ENCODE data around the gene NF2. TPM values are rescaled to one million over a fixed set of nuclear protein-coding genes. Genes with fewer than 3 reads are reported as not detected.
A peak's percentile ranks its signal among the peaks of the same experiment; 100 is the strongest.
"Not testable (repeated sequence)": the region's sequence is repeated elsewhere in the genome, so short reads cannot be mapped to it uniquely, and the experiment has no call there.

NF2 gene
- total and polyA plus RNA-seq, 11 donors: 15.0 to 137 (median 52.1) TPM

DNA sequence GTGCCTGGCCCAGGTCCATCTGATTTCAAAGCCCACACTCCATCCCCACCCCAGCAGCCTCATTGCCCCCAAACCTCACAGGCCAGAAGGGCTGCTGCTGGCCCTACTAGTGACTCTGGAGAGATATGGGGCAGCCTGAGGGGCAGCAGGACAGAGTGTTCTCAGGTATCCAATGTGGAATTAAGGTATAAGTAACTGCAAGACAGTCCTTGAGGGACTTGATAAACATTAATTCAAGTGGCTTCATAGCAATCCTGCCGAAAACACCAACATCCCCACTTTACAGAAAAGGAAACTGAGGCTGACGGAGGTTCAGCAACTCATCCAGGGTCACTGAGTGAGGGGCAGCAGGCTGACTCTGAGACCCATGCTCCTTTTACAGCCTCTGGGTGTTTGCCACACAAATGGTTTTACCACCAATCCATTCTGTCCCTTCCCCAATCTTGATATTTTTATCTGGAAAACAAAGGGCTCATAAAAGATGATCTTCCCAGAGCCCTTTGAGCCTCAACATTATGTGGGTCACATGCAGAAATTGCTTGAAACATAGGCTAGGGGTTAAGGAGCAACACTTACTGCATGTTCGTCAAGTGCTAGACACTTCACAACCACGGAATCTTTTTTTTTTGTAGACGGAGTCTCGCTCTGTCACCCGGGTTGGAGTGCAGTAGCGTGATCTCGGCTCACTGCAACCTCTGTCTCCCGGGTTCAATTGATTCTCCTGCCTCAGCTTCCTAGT is 24.8 kb upstream of the NF2 start:
- DNase-seq: no peak
- TF ChIP-seq, protein P1, sequence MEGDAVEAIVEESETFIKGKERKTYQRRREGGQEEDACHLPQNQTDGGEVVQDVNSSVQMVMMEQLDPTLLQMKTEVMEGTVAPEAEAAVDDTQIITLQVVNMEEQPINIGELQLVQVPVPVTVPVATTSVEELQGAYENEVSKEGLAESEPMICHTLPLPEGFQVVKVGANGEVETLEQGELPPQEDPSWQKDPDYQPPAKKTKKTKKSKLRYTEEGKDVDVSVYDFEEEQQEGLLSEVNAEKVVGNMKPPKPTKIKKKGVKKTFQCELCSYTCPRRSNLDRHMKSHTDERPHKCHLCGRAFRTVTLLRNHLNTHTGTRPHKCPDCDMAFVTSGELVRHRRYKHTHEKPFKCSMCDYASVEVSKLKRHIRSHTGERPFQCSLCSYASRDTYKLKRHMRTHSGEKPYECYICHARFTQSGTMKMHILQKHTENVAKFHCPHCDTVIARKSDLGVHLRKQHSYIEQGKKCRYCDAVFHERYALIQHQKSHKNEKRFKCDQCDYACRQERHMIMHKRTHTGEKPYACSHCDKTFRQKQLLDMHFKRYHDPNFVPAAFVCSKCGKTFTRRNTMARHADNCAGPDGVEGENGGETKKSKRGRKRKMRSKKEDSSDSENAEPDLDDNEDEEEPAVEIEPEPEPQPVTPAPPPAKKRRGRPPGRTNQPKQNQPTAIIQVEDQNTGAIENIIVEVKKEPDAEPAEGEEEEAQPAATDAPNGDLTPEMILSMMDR (IDR thresholded peaks at IDR 0.05): no peak
- no peak for TF ChIP-seq POLR2A (IDR thresholded peaks at IDR 0.05)
- no peak overlapping the region for H3K27ac ChIP-seq
- H3K9me3 ChIP-seq: no peaks in the 10 kb centered on the region
- intact Hi-C loops (cut with DNase I): loop anchor here in 1 of 10 donors (10.0 kb wide), 1 partner anchor 56 kb away; no protein-coding TSS in a partner anchor
- H3K4me1 ChIP-seq: peaks cover 0 to 14% (median 0%) of the 10 kb centered on the region in 12 donors
- ATAC-seq: no peak
- H3K4me3 ChIP-seq: no peak overlapping the region
- 83 to 84% (median 84%) methylated on average over 10 of the region's 10 CpGs for WGBS, 4 donors
- no peaks in the 10 kb centered on the region for H3K27me3 ChIP-seq
- H3K36me3 ChIP-seq: no peaks in the 10 kb centered on the region

DNA sequence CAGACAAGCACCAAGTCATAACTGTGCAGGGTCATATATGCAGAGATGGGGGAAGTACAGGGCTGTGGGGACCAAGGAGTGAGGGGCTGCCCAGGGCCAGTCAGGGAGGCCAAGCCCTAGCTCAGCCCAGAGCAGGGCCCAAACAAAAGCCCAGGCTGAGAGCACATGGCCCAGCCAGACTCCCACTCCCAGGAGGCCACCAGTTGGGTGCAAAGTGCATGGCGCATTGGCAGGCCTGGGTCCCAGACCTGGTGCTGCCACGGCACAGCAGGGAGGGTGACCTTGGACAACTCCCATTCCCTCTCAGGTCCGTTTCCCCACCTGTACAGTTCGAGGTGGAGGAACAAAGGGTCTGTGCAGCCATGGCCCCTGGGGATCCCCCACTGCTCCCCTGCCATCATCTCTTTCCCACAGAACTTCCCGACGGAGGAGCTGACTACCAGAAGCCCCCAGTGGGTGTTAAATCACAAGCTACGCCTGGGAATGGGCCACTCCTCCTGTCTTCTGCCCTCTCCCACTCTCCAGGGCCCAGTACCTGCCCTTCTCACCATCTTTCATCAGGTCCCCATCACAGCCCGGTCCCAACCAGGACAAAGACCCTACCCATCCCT is 23.1 kb upstream of the NF2 start:
- Histone ChIP-seq H3K27ac (peak overlapping the region in 5 of 12 donors; percentile 30 to 66 (median 45)), H3K4me1 (peaks cover 0 to 14% (median 0%) of the 10 kb centered on the region in 12 donors), H3K27me3 (no peaks in the 10 kb centered on the region), H3K36me3 (no peaks in the 10 kb centered on the region), H3K4me3 (peak overlapping the region; percentile 35 to 72 (median 60)), H3K9me3 (no peaks in the 10 kb centered on the region)
- ATAC-seq (peak in 3 of 4 donors; percentile 21 to 32 (median 25)), DNase-seq (no peak)
- 10 to 40% (median 35%) methylated on average over 7 to 8 of the region's 8 CpGs for WGBS, 4 donors
- TF ChIP-seq, protein P1 (IDR thresholded peaks at IDR 0.05): no peak
- no peak for TF ChIP-seq POLR2A (IDR thresholded peaks at IDR 0.05)
- intact Hi-C loops (cut with DNase I): no loop called here

DNA sequence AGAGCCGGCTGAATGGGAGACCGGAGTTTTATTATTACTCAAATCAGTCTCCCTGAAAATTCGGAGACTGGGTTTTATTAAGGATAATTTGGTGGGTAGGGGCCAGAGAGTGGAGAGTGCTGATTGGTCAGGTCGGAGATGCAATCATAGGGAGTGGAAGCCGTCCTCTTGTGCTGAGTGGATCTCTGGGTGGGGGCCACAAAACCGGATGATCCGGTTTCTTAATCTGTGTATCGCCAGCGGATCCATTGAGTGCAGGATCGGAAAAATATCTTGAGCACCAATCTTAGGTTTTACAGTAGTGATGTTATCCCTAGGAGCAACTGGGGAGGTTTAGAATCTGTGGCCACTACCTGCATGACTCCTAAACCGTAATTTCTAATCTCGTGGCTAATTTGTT is 21.6 kb upstream of the NF2 start:
- ATAC-seq: no peak
- peaks cover 0 to 14% (median 0%) of the 10 kb centered on the region in 12 donors for H3K4me1 ChIP-seq
- no peaks in the 10 kb centered on the region for H3K9me3 ChIP-seq
- H3K36me3 ChIP-seq: no peaks in the 10 kb centered on the region
- DNase-seq: no peak
- no peak overlapping the region for H3K27ac ChIP-seq
- no peaks in the 10 kb centered on the region for H3K27me3 ChIP-seq
- intact Hi-C loops (cut with DNase I): no loop called here
- WGBS, 4 donors: 87 to 92% (median 88%) methylated on average over 12 of the region's 12 CpGs
- H3K4me3 ChIP-seq: no peak overlapping the region
- TF ChIP-seq, protein P1 (IDR thresholded peaks at IDR 0.05): no peak
- TF ChIP-seq POLR2A (IDR thresholded peaks at IDR 0.05): no peak

DNA sequence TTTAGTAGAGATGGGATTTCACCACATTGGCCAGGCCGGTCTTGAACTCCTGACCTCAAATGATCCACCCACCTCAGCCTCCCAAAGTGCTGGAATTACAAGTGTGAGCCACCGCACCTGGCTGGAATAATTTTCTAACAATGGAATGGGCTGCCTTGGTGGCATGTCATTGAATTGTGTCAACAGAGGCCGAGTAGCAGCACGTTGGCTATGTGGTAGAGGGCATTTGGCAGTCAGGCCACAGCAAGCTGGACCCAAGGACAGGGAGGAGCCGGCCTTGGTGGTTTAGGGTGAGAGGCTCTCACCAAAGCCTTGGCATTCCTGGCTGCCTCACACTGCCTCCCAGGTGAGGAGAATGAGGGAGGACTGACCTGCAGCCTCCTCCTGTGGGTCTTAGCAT is 18.5 kb upstream of the NF2 start:
- 94 to 97% (median 94%) methylated on average over 4 to 5 of the region's 5 CpGs for WGBS, 4 donors
- Histone ChIP-seq H3K4me3 (no peak overlapping the region), H3K9me3 (no peaks in the 10 kb centered on the region), H3K27ac (no peak overlapping the region), H3K4me1 (peaks cover 0 to 14% (median 0%) of the 10 kb centered on the region in 12 donors), H3K27me3 (no peaks in the 10 kb centered on the region), H3K36me3 (no peaks in the 10 kb centered on the region)
- TF ChIP-seq POLR2A (IDR thresholded peaks at IDR 0.05): no peak
- TF ChIP-seq, protein P1 (IDR thresholded peaks at IDR 0.05): no peak
- intact Hi-C loops (cut with DNase I): no loop called here
- ATAC-seq (no peak), DNase-seq (no peak)

GRCh38 chr22:29586193-29586705 is 17.2 kb upstream of the NF2 start:
- H3K9me3 ChIP-seq; H3K36me3 ChIP-seq; H3K4me1 ChIP-seq; ATAC-seq; H3K4me3 ChIP-seq; H3K27ac ChIP-seq; H3K27me3 ChIP-seq; intact Hi-C loops (cut with DNase I): not testable (repeated sequence)
- 91 to 96% (median 94%) methylated on average over 4 of the region's 4 CpGs for WGBS, 4 donors
- peak in 1 of 5 donors; percentile 4 for DNase-seq
